GM18870 (cell line): ENCODE results near the gene TSPAN1.

ENCODE experiments used
- ATAC-seq: cut with Tn5 transposase; IDR thresholded peaks from one replicate; pipeline ENCODE4 v1.9.1; 2021; ENCODE audit warnings: moderate library complexity; ENCODE audit not compliant: unreplicated experiment

The TSPAN1 gene

DNA sequence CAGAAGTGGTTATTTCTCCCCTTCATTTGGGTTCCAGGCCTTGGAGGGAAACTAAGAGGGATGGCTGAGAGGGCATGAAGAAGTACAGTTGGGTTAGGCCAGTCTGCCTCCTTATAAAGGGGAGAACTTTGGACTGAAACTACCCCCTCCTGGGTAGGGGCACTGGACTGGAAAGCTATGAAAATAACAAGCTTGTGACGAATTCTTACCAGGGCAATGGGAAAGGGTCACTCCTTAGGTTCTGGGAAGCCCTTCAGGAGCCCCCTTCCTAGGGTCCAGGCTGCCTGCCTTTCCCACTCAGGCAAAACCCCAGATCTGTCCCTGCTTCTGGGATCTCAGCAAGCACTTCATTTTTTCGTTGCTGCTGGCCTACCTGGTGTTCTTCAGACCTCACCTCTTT lies 11.2 kb downstream of the TSPAN1 start:
- no peak for ATAC-seq

DNA sequence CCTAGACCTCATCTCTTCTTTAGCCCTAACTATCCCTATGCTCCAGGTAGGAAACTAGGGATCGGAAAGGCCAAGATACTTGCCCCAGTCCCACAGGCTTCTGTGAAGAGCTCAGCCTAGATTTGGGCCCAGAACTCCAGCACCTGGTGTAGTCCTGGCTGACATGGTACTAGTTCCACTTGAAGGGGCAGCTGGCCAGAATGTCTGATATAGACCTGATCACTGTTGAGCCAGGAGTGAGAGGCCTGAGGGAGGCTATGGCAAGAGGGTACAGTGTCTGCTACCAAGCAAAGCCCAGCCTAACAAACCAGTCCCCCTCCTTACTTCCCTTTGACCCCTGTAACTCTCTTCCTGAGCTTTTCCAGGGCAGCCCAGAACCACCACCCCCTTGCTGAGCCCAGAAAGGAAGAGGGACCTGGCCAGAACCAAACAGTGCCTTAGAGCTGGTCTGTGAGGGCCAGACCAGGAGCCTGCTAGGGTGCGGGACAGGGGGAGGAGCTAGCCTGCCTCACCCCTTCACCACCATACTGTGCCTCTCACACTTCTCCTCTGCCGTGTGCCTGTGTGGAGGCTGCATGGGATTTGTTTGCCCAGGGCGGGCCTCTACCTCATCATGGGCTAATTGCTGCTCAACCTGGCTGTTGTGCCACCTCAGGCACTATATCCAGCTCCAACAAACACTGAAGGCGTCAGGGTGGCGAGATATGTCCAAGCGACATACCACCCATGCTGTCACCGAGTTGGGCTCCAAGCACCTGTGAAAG lies 12.4 kb downstream of the TSPAN1 start:
- ATAC-seq, result no peak

DNA sequence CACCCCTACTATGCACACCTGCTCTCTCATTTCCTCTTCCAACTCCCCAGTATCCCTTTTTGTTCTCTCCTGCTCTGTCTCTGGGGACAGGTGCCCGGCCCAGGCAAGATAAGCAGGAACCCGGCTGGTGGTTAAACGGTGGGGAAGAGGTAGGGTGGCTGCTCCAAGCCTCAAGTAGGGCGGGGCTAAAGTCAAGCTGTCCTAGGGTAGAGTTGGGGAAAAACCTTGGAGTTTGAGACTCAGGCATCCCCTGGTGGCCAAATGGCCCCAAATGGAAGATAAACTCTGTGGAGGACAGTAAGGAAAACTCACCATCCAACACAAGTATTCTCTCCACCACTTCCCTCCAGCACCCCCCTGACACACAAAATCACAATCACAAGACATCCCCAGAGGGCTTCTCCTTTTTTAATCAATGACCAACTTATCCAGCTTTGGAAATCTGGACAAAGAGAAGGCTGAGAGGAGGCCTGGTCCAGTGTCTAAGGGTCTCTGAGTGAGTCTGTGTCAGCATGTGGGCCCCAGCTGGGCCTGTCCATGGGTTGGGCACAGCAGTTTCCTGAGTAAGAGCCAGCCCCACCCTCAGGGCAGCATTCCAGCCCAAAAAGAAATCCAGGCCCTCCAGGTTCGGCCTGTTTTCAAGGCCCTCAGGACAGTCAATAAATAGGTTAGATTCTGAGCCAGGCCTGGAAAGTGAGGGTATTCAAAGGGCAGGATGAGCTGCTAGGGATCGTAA lies 13.6 kb downstream of the TSPAN1 start:
- no peak for ATAC-seq

DNA sequence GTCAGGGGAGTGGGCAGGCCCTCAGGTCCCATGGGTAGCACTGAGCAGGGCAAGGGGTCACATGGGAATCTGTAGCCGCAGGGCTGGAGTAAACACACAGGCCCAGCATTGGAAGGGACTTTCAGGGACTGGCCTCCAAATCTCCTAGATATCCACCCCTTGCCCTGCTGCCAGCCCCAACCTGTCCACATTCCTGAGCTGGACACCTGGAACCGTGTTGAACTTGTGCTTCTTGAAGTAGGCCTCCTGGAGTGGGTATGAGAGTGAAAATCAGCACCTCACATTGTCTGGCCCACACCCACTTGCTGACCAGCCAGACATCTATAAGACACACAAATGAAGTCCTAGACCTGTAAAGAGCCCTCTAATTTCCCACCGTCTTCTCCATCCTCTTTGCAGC lies 15.7 kb downstream of the TSPAN1 start:
- no peak for ATAC-seq

DNA sequence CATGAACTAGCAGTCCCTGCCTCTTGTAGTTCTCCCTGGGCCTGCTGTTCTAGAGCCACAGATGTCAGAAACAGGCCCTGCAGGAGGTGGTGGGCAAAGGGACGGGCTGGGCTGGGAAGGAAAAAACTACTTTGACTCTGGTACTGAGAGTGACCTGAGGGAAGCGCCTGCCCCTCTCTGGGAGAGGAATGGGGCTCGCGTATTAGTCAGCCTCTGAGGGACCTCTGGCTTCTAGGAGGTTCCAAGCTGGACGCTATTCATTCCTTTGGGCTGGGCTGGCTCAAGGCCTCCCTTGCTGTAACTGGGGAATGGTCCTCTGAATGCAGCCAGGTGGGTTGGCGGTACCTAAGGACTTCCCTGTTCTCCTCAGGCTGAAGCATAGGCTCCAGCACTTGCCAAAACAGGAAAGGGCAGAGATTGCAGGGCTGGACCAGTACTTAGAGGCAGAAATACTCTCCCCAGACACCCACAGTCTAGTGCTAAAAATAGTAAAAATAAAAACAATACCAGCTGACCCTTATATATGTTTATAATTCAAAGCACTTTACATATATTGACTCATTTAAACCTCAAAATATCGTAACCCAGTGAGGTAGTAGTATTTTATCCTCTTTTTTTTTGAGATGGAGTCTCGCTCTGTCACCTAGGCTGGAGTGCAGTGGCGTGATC lies 16.3 kb downstream of the TSPAN1 start:
- no peak for ATAC-seq

DNA sequence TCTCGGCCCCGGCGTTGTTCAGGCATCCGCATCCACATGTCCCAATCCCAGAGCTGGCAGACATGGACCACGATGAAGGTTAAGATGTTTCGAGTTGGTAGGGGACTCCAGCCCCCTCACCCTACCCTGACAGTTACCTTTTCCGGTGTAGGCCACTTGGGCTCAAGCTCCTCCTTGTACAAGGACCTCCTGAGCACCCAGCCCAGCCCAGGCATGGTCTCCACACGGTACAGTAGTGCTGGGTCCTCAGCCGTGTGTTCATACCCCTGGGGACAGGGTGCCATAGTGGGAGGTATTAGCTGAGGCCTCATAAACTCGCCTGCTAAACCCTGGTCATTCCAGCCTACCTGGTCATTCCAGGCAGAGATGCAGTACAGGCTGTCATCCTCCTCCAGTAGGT lies 17.3 kb downstream of the TSPAN1 start:
- no peak for ATAC-seq

DNA sequence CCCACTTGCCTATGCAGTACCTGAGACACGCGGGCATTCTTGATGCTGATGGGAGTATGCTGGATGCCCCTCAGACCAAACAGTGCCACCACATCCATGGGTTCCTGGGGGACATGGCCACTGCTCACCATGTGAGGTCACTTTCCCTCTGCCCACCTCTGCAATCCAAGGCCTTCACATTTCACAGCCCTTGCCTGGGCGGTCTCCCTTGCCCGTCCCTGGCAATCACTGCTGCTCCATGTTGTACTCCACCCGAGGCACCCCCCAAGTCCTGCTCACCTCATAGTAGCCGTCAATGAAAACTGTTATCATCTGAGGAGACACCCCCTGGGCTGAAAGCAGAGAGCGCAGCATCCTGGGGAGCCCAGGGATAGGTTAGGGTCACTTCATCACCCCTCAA lies 18.4 kb downstream of the TSPAN1 start:
- ATAC-seq, result no peak

DNA sequence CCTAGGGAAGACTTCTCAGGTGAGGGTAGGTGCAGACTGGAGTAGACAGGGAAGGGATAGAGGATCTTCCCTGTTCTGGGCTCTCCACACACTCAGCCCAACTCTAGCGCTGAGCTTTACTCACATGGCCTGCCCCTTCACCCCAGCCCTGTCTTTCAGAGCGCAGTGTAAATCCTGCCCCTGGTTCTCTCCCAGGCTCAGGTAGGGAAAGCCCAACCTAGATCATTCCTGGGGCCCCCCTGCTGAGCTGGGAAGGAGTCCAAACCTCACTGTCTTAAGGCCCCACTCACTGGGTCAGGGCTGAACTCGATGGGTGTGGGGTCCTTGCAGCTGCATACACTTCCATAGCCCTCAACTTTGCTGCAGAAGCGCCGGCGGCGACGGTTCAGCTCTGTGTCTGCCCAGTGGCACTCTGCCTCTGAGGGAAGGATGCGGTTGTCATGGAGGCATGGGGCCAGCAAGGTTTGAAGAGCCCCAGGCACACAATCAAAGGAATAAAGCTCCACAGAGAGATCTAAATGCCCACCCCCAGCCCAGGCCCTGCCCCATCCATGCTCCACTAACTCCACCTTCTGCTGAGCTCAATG lies 19.2 kb downstream of the TSPAN1 start:
- ATAC-seq, result no peak

DNA sequence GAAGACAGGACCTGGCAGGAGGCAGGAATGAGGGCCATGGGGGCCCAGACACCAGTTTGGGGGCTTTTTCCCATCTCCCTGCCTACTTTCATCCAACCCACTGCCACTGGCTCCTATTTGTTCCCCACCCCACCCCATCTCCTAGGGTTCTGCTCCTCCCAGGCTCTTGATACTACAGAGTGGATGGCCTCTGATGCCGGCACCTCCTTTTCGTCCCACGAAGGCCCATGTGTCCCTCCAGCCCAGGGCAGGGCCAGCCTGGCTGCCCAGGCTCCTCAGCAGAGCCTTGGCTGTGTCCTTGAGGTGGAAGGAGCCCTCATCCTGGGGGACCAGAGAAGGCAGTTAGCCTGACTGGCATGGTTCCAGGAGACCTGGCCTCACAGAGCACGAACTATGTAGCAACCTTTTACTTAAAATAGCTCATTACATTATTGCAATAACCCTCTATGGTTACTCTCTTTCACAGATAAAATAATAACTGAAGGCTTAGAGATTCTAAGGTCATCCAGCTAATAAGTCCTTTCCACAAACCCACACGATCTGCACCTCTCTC lies 19.8 kb downstream of the TSPAN1 start:
- no peak for ATAC-seq

DNA sequence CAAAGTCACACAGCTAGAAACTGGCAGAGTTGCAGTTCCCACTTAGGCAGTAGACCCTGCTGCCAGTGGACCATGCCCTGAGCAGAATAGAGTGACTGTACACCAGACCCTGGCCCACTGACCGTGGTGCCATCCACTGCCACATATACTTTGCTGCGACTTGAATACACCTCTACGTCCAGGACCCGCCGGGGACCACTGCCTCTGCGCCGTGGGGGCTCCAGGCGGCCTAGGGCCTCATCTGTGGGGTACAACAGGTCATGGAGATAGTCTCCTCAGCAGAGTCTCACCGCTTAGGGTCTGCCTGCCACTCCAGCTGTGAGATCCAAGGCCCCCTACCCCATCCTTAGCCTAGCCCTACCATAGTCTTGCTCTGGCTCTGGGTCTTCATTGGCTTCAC lies 21.7 kb downstream of the TSPAN1 start:
- ATAC-seq, result no peak

DNA sequence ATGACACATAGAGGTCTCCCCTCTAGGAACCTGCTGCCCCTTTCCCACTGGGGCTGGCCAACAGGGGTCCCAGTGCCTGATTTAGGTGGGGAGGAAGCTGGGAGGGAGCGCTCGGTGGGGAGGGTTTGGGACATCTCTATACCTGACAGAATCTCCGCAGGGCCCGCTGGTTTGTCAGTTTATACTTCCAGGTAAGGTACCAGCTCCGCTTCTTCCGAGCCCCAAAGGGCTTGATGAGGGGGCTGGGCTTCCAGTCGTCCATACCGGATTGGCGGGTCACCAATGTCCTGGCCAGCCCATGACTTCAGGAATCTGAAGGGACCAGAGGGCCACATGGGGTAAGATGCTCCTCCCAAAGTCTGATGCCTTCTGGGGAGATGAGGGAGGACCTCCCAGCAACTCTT lies 22.7 kb downstream of the TSPAN1 start:
- ATAC-seq, result no peak

DNA sequence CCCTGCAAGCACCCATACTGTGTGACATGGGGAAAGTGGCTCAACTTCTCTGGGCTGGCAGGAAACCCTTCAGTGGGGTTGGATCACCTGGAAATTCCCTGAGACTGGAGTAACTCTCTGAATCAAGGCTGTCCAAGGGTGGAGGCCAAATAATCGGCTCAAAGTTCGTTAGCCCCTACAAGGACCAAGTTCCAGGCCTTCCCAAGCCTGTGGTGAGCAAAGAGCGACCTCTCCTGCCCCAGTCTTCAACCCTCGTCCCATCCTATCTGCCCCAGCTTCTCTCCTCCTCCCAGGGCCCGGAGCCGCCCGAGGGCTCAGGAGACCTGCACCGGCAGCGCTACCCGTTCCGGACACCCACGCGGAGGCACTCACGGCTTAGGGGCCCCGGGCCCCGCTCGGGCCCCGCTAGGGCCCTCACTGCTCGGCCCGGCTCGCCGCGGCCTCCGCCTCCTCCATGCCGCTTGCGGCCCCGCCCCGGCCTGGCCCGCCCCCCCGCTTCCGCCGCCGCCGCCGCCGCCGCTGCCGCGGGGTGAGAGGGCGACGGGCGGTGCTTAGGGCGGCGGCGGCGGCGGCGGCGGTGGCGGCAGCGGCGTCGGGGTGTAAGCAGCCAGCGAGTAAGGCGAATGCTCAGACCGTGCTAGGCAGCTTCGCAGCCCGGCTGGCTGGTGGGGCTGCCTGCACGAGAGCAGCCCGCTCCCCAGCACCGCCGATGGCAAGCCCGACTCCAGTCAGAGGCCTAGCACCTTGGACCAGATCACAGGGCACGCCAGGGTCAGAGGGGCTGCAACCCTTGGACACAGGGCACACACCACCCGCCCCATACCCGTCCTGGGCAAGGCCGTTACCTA lies 23.3 kb downstream of the TSPAN1 start, which contains the start of gene POMGNT1:
Gene POMGNT1, minus strand, starts transcription at position 471 of the 848 bp plus-strand sequence. CDS start 613 bp downstream, outside the sequence.
- ATAC-seq, result peak; percentile 39

DNA sequence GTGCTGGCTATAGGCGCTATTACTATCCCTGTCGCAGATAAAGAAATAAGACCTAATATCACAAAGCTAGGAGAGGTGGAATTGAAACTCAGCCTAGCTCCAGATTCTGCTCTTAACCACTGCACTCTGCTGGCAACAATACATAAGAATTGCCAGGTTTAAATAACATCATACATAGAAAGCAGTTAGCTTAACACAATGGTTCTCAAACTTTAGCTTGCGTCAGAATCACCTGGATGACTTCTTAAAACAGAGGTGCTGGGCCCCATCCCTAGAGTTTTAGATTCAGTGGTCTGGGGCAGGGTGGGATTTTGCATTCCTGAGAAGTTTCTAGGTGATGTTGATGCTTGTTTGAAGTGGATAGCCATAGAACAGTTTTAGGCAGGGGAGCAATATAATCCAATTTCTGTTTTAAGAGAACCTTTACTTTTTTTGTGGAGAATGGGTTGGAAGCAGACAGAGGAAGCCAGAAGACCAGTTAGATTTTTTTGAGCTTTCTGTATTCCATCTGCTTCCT lies 24.4 kb downstream of the TSPAN1 start:
- ATAC-seq, result no peak

DNA sequence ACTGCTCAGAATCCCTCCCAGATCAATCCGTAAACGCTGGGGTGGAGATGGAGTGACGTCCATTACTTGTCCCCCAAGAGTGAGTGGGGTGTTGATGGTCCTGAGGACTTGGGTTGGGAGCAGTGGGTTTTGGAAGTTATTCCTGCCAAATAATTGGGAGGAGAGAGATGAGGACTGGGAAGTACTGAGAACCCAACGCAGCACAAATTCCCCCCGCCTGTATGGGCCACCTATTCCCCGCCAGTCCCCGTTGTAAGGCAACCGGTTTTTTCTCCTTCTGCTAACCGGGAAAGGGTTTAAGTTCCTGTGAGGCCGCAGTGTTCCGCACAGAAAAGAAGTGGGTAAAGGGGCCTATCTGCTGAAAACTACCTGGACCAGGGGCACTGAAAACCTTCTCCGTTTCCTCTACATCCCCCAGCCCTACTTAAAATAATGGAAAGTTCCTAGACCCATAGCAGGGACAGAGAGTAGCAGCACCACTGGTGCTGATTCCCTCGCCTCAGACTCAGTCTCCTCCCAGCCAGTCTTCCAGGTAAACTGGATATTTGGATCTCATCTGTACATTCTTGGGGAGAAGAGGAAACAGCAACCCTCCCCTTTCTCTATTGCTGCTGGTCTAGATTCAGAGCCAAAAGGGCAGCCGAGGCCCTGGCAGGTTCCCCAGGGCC lies 29.0 kb downstream of the TSPAN1 start:
- ATAC-seq, result no peak

DNA sequence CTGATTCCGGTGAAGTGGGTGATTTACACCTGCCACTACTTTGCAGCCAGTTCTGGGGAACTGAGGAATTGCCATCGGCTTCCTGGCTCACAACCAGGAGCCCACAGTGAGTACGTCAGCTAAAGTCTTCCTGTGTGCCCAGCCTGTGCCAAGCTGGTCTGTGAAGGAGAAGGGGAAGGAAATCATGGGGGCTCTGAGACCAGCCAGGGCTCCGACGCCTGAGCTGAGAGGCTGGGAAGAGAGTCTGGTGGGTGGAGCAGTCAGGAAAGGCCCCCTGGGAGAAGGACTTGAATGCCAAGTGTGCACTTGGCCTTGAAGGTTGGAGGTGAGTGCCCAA lies 29.5 kb downstream of the TSPAN1 start:
- no peak for ATAC-seq

DNA sequence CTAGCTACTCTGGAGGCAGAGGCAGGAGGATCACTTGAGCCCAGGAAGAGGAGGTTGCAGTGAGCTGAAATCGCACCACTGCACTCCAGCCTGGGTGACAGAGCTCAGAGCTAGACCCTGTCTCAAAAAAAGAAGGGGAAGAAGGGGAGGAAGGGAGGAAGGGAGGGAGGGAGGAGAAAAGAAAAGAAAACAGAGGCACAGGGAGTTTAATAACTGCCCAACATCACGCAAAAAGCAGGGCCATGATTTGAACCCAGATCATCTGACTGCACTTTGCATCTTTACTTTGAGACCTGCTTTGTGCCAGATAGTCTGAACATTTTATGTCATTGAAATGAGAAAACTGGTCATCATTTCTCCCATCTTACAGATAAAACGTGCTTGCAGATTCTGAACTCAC lies 30.3 kb downstream of the TSPAN1 start:
- ATAC-seq, result no peak

DNA sequence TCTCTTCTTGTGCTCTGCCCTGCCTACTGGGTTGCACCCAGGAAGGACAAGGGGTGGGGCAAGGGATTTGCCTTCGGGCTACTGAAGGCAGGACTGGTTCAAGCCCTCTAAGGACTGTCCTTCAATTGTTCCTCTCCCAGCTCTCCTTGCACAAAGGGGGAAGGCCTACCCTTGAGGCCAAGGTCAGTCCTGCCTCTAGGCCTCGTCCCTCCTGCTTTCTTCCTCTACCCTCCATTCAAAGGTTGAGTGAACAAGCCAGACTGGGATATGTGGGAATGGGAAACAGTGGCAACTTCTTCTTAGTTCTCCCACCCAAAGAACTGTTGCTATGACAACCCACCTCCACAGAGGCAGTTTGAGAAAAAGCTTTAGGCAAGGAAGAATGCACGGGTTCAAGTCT lies 30.9 kb downstream of the TSPAN1 start:
- ATAC-seq, result no peak

DNA sequence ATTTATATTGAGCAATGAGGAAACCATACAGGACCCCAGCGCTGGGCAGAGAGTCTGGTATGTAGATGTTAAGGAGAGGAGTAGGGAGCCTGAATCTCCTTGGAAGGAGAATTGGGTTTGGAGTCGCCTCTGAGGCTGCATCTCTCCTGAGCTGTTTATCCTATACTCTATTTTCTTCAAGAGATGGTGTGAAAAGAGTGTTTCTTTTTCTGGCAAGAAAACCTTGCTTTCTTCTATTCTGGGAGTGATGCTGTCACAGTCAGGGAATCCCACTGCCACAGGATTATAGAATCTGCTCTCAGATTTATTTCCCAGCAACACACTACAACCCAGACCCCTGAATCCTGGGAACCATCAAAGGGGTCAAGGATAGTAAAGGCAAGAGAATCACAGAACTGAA lies 31.5 kb downstream of the TSPAN1 start:
- no peak for ATAC-seq

DNA sequence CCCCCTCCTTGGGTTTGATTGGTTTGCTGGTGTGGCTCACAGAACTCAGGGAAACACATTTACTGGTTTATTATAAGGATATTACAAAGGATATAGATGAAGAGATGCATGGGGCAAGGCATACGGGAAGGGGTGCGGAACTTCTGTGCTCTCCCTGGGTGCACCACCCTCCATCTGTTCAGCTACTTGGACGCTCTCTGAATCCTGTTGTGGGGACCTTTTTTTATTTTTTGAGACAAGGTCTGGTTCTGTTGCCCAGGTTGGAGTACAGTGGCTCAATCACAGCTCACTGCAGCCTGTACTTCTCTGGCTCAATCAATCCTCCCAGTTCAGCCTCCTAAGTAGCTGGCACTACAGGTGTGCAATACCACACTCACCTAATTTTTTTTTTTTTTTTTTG lies 35.7 kb downstream of the TSPAN1 start:
- no peak for ATAC-seq

DNA sequence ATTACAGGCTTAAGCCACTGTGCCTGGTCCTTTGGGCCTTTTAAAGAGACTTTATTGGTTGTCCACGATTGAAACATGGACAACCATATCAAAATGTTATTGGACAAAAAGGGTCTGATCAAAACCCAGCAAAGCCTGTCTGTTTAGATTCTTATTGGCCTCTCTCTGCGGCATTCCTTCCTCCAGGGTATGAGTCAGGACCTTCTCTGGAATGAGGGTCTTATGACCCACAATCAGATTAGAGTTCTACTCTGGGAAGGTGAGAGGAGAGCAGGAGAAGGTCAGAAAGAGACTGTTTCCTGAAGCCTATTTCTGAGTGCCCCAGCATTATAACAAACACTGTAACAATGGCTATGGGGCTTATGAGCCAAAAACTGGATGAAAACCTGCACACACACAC lies 36.2 kb downstream of the TSPAN1 start:
- ATAC-seq, result no peak
